HG03571 (cell line): ENCODE results near the gene RAVER2.
A peak's percentile ranks its signal among the peaks of the same experiment; 100 is the strongest.
"Not testable (repeated sequence)": the region's sequence is repeated elsewhere in the genome, so short reads cannot be mapped to it uniquely, and the experiment has no call there.

Source experiments
- ATAC-seq: cut with Tn5 transposase; IDR thresholded peaks from one replicate; pipeline ENCODE4 v1.9.1; 2021; ENCODE audit not compliant: unreplicated experiment

Gene RAVER2, protein sequence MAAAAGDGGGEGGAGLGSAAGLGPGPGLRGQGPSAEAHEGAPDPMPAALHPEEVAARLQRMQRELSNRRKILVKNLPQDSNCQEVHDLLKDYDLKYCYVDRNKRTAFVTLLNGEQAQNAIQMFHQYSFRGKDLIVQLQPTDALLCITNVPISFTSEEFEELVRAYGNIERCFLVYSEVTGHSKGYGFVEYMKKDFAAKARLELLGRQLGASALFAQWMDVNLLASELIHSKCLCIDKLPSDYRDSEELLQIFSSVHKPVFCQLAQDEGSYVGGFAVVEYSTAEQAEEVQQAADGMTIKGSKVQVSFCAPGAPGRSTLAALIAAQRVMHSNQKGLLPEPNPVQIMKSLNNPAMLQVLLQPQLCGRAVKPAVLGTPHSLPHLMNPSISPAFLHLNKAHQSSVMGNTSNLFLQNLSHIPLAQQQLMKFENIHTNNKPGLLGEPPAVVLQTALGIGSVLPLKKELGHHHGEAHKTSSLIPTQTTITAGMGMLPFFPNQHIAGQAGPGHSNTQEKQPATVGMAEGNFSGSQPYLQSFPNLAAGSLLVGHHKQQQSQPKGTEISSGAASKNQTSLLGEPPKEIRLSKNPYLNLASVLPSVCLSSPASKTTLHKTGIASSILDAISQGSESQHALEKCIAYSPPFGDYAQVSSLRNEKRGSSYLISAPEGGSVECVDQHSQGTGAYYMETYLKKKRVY

DNA sequence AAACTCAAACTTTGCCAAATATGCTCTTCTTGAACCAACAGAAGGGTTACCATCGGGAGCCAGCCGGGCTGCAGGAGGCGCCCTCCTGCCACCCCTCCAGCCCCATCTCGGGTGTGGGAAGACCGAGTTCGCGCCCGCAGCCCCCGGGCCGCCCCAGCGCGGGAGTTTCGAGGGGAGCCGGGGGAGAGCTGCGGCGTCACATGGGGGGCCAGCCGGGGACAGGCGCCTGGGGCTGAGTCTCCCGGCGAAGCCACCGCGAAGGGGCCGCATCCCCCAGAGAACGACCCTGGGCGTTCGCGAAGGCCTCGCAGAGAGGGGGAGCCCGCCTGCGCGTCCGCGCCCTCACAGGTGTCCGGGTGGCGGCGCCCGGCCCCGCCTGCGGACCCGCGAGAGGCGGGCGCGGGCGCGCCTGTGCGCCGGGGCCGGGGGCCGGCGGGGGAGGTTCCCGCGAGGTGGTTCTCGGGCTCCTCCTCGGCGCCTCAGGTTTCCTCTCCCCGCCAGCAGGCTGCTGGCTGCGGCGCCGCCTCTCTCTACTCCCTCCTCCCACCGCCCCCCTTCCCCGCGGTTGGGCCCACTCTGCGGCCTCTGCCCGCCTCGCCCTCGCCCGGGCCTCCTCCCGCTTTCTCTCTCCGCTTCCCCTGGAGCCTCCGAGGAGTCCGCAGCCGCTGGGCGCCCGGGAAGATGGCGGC lies at the start of gene RAVER2:
RAVER2 (plus strand) TSS at position 584 of the 689 bp plus-strand sequence; CDS start at position 682, 98 bp downstream.
- ATAC-seq, result peak; percentile 60

DNA sequence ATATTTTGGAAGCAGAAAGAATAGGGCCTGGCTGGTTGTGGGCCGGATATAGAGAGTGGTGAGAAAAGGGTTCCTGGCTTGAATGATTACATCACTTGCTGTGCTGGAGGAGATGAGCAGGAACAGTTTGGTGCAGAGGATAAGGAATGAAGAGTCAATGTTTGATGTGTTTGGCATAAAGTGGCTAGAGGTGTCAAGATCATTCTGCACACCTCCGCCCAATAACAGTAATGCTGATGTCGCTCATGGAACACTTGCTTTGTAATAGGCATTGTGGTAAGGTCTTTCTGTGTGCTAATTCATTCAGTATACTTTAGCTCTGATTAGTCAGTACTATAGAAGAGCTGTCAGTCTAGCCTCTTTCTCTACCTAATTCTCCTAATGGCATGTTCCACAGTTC lies 48.0 kb upstream of the RAVER2 start:
- no peak for ATAC-seq

DNA sequence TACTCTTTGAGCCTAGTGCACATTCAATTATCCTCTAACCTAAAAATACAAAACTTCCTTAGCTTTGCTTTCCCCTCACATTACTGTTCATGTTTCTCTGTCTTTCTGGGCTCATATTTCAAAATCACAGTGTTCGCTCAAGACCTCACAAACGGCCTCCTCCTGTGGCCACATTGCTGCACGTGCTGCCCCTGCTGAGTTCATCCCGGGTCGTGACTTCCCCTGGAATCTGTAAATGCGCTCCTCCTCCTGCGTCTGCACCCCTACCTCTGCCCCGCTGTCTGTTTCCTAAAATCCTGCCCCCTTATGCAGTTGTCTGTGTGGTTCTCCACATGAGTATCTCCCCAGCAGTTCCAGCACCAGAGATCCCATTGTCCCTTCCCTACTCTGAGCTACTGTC lies 45.5 kb upstream of the RAVER2 start:
- ATAC-seq, result no peak

DNA sequence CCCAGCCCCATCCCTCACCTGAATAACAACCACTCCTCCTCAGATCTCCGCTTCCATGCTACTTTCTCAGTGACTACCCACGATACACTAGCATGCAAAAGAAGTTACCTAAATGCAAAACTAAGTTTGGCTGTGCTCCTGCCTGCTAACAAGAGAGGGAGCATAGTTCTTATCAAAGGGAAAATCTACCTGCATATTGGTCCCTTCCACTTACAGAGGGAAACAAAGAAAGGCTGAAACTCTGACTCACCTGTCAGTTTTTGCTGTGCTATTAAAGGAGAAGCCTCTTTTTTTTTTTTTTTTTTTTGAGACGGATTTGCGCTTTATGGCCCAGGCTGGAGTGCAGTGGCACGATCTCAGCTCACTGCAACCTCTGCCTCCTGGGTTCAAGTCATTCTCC lies 43.8 kb upstream of the RAVER2 start:
- no peak for ATAC-seq

DNA sequence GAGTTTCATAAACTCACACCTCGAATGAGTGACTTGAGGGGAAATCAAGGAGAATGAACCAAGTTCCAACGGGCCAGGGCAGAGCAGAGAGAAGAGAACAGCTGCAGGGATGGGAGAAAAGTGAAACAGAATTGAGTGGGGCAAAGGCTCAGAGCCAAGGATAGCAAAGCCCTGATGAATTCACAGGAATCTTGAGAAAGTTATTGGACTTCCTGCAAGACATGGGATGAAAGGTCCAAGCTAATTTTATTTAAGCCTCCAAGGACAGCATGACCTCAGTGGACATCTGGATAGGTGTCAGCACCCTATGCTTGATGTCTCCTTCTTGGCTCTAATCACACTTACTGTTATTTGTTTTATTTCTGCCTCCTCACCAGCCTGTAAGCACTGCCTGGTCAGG lies 43.0 kb upstream of the RAVER2 start:
- ATAC-seq, result no peak

DNA sequence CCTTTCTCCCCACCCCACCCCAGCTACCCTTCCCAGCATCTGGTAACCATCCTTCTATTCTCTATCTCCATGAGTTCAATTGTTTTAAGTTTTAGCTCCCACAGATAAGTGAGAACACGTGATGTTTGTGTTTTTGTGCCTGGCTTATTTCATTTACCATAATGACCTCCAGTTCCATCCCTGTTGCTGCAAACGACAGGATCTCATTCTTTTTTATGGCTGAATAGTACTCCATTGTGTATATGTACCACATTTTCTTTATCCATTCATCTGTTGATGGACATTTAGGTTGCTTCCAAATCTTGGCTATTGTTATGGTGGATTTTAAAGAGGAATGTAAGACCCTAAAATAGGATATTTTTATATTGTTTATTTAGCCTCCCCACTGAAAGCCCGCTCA lies 42.2 kb upstream of the RAVER2 start:
- not testable (repeated sequence) for ATAC-seq

DNA sequence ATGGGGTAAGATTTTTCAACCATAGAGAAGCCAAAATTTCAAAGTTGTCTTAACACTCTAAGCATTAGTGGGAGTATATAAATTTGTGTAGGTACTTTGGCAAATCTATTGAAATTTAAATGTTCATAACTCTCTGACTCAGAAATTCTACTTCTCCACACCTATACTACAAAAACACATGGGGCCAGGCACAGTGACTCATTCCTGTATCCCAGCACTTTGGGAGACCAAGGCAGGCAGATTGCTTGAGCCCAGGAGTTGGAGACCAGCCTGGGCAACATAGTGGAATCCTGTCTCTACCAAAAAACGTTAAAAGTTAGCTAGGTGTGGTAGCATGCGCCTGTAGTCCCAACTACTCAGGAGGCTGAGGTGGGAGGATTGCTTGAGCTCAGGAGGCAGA lies 41.3 kb upstream of the RAVER2 start:
- no peak for ATAC-seq

DNA sequence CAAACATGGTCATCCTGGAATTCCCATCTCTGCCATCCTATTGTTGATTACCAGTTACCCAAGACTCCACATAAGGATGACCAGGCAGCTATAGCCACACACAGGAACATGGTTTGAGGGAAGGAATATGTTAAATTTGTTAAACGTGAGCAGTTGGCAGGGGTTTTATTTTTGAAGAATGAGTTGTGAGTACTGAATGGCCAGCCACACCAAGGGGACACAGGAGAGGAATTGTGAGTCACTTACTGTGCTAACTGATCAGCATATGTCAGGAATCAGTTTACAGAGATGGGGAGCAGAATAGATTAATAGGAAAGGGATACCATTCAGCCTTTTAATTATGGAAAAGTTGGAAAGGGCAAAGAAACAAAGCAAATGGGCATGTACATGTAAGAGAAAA lies 39.3 kb upstream of the RAVER2 start:
- no peak for ATAC-seq

DNA sequence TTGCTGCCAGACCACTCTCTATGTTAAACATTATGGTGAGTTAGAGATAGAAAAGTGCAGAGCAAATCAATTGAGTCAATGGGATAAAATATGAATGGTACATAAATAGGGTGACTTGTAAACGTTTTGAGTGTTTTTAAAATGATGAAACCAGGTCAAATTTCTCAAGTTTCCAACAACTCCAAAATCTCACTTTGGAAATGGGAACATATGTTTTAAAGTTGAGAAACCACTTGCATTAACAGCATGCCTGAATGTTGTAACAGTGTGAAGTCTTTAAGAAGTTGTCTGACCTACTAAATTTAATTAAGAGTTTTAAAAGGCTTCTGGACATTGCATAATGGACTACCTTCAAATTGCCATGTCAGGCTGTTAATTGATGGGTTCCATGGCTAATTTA lies 33.6 kb upstream of the RAVER2 start:
- ATAC-seq, result no peak

DNA sequence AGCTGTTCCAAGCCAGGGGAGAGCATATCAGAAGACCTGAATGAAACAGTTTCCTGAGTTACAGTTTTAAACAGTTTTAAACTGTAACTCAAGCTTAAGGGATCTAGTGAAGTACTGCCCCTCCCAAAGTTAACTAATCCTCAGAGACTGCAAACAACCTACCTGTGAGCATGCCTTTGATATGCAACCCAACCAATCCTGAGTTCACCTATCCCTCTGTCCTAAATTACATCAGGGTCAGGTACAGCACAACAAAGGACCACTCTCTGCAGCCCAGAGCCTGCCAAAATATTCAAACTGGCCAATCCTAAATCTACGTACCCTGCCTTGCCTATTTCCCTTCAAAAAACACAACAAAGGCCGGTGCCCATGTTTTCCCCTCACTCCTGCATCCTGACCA lies 32.8 kb upstream of the RAVER2 start:
- no peak for ATAC-seq

DNA sequence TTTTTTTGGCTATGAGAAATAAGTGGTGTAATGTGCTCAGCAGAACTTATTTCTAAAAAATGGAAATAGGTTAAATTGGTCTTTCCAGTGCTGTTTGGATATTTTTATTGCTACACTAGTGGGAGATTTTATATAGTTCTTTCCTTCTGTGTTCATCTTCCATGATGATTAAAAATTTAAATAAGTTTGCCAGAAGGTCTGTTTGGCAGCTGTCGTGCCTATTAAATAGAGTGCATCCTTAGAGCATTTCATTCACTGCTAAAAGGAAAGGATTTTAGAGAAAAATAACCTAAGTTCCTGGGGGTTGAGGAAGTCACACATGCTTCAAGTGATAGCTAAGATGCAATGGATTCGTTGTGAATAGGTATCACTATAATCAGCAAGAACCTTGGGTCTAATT lies 29.7 kb upstream of the RAVER2 start:
- ATAC-seq, result no peak

DNA sequence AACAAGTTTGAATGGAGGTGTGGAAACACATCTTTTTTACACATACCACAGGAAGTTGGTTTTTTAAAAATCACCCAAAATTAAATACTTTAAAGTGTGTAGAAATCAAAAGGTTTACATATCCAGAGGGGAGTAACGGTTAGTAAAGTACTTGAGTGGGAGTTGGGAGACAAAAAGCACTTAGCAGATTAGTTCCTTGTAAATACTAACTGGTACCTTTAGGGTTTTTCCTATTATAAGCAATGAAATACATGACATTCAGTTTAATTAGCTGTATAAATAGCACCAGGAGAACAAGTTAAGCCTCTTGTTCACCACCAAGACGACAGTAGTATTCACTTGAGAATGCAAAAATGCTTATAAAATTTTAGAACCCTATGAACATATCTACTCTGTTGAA lies 23.7 kb upstream of the RAVER2 start:
- no peak for ATAC-seq

DNA sequence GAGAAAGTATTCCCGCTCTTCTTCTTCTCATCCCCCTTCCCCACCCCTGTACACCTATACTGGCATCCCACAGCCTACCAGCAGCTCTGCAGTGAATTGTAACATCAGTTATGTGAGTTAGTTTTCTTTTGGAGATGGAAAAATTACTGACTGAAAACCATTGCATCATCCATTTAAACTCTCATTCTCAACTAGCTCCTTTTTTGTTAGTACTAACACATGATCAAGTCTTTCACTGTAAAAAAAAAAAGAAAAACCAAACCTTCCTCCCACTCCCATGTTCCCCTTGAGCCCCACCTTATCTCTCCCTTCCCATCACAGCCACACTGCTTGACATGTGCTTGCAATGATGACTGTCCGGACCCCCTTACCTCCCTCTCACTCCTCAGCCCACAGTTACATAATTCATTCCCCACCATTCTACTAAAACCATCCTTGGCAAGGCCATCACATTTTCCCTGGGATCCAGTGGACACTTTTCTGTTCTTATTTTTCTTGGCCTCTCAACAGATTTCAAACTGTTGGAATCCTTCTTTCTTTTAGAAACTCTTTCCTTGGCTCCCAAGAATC lies 23.2 kb upstream of the RAVER2 start:
- no peak for ATAC-seq

DNA sequence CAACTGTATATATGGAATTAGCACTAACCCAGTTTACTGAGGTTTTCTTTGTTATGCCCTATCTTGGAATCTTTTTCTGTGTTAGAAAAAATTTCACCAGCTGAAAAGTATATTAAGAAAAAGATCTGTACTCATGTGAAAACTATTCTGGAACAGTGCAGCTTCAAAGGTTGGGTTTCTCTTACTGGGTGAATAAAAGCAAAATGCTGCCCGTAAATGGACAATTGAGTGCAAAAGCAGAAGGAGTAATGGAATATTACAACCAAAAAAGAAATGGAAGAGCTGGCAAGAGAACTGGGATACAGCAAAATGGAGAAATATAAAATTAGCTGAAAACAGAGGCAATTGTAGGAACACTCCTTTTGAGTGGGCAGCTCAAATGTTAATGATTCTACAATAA lies 17.0 kb upstream of the RAVER2 start:
- no peak for ATAC-seq

DNA sequence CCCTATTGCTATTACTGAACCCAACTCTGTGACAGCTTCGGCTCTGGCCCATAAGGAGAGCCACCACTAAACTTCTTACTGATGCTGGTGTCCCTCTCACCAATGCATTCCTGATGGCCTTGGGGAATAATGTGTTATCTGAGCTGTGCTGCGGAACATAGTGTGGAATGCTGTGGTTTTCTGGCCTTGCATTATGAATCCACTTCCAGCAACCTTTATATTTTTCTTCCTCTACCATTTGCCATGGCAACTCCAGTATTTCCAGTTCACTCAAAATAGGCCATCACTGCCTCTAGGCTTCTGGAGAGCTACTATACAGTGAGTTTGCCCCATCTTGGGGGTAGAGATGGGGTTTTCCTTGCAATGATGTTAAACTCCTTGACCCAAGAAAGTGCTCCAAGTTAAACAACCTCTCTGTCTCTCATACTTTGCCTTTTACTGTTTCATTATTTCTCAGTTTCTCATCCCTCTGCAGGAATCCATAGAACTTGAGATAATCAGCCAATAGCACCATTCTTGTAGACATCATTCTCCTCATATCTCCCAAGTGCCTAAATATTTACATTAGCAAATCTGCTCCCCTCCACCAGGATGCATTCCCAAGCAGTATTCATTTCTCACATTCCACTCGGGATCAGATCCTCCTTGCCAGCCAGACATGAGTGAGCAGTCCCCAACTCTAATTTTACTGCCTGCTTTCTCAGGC lies 11.1 kb upstream of the RAVER2 start:
- no peak for ATAC-seq

DNA sequence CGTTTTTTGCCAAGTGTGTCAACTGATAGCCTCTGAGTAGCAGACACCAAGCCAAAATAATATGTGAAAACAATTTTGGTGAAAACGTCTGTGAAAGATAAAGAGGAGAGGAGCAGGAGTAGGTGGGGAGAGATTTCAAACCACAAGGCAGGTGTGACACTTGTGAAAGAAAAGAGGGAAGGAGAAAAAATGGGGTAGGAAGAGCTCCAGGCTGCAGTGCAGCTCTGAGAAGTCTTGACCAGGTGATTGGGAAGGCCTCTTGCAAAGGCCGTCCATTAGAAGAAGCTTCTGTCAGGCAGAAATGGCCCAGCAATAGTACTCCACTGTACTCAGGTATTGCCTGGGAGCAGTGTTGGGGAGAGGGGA lies 10.6 kb upstream of the RAVER2 start:
- ATAC-seq, result no peak

DNA sequence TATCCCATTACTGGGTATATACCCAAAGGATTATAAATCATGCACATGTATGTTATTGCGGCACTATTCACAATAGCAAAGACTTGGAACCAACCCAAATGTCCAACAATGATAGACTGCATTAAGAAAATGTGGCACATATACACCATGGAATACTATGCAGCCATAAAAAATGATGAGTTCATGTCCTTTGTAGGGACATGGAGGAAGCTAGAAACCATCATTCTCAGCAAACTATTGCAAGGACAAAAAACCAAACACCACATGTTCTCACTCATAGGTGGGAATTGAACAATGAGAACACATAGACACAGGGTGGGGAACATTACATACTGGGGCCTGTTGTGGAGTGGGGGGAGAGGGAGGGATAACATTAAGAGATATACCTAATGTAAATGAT lies 4.2 kb upstream of the RAVER2 start:
- ATAC-seq, result not testable (repeated sequence)

DNA sequence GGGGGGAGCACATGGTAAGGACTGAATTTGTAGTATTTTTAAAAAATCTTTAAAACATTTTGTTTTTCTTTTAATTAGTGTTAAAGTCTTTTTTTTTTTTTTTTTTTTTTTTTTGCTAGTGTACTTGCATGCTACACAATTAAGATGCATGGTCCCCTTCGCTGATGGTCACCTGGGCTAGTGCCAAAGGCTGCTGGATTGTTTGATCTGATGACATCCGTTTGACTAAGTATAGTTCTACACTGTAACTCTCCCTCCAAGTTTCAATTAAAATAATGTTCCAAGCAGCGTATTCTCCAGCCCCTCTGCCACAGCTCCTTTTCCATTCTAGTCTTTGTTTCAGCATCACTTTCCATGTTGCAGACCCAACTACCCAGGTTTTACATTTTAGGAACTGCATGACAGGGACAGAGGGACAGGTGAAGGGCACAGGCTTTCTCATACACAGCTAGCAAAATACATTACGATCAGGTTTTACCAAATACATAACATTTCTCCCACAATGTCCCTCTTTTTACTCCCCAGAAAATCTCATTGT lies 852 bp upstream of the RAVER2 start:
- ATAC-seq, result no peak

DNA sequence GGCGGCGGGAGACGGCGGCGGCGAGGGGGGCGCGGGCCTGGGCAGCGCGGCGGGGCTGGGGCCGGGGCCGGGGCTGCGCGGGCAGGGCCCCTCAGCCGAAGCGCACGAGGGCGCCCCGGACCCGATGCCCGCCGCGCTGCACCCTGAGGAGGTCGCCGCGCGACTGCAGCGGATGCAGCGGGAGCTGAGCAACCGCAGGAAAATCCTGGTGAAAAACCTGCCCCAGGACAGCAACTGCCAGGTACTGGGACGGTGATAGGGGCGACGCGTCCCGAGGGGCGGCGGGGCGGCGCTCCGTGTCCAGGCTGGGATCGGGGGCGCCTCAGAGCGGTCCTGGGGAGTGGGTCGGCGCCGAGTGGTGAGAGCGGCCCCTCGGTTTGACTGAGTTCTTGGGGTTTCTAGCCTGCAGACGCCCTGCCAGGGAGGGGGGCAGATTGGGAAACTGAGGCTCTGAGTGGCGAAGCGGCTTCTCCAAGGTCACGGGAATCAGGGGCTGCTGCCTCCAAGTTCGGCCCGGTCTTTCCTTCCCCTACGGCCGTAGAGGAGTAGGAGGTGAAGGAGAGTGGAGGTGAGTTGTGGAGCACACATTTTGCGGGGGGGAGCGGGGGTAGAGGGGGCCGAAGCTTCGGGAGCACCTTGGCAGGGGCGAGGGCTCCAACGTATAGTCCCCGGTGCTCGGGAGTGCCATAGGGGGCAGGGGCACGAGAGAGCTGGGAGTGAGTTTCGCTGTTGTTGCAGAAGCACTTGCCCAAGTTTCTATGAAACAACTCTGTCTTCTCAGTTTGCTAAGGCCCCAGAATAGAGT lies 508 bp downstream of the RAVER2 start:
- ATAC-seq, result peak; percentile 24
